HG03342 (cell line): Measurements from ENCODE around the gene CFAP92.
"Not testable (repeated sequence)": the region's sequence is repeated elsewhere in the genome, so short reads cannot be mapped to it uniquely, and the experiment has no call there.

ENCODE experiments used
- ATAC-seq: cut with Tn5 transposase; IDR thresholded peaks from one replicate; pipeline ENCODE4 v1.9.1; 2021; ENCODE audit warnings: mild to moderate bottlenecking, moderate library complexity; ENCODE audit not compliant: unreplicated experiment

Gene CFAP92

DNA sequence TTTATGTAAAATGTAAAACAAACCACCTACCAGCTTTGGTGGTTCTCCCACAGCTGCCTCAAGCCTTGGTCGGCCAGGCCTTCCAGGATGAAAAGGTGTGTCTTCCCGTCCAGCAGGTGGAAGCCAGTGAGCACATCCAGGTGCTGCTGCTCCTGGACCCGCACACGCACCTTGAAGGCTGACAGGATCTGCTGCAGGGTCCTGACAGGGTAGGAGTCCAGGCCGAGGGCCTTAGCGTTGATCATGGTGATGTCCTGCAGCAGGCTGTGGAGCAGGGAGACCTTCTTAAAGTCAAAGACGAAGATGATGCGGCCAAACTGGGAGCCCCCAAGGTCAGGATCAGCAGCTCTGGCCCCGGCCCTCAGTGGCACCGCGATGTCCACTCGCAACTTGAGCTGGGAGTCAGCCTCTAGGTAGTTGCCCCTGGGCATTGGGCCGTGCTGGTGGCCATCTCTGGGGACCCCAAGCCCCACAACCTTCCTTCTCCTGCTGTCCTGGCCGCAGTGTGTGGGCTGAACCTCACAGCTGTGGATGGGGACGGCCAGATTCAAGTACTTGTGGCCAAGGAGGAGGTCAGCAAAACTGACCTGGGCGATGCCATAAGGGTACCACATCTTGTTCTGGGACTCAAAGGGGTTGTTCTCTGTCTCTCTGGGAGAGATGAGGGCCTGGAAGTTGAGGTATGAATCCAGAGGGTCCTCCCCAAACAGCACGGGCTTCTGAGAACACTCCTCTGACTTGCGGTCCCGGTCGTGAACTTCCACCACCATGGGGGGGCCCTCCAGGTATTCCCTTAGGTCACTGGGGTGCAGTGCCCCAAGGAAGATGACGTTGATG is 48.6 kb downstream of the CFAP92 start:
- no peak for ATAC-seq

DNA sequence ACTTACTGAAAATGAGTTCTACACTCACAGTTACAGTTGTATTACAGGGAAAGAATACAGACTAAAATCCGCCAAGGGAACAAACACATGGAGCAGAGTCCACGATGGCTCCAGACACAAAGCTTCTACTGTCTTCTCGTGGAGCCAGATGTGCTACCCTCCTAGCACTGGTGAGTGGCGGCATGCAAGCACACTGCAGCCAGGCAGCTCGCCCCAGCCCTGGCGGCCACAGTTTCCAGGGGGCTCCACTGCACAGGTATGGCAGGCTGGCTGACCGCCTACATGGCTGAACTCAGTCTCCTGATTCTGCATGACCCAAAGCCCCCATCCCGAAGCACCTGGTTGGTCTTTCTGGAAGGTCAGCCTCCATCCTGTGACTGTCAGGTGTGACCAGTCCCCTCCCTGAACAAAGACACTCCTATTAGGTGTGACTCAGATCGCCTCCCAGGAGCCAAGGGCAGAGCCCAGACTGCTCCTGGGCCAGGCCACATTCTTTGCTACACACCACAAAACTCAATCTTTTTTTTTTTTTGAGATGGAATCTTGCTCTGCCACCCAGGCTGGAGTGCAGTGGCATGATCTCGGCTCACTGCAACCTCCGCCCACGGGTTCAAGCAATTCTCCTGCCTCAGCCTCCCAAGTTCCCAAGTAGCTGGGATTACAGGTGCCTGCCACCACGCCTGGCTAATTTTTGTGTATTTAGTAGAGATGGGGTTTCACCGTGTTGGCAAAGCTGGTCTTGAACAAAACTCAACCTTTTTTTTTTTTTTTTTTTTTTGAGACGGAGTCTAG is 51.5 kb downstream of the CFAP92 start:
- no peak for ATAC-seq

DNA sequence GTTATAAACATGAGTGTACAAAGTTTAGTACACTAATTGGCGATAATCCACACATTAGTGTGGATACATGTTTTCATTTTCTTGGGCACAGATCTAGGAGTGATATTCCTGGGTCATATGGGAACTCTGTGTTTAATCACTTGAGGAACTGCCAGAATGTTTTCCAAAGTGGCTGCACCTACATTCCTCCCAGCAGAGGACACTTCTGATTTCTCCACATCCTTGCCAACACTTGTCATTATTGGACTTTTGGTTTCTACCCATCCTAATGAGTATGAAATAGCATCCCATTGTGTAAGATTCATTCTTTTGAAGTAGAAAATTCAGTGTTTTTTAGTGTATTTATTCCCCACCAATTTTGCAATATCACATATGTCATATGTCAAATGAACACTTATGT is 53.6 kb downstream of the CFAP92 start:
- ATAC-seq = no peak

DNA sequence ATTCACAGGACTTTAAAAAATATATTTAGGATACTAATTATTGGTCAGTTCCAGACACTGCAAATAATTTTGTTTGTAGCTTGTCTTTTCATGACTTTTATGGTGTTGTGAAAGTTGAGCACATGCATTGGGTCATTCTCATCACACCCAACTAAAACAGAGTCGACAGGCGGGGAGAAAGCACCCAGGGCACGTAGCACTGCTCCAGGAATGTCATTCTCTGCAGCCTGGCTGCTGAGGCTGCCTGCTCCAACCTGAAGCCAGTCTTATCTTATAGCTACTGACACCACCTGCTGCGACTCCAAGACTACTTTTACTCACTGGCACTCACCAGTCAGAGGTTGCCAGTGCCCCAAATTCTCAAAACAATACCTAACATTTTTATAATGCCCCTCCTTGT is 57.5 kb downstream of the CFAP92 start:
- no peak for ATAC-seq

DNA sequence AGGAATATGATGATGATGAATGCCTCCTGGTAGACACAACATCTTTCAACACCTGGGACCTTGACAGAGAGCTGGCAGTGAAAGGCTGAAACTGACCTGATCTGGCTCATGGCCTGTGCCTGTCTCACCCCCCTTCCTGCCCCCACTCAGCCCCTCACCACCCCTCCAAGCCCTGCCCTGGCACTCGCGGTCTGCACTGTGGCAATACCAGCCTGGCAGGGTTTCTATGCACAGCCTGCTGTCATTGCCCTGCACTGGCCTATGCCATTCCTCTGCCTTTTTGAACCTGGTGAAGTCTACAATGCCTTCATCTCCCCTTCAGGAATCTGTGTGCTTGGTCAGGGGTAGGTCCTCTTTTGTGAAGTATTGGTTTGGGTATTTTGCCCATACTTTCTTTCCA is 58.0 kb downstream of the CFAP92 start:
- ATAC-seq = no peak

DNA sequence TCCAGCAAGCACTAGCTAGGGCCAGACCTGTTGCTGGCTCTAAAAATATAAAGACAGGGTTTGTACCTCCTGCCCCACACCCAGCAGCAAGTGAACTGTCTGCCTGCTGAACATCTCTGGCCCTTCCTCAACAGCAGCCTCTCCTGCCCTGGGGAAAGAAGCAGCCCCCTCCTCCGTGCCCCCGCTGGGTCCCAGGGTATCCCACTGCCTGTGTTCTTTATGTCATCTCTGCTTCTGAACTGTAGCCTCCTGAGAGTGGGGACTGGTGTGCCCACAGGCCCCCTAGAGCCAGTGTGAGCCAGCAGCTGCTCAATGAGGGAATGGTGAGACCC is 60.0 kb downstream of the CFAP92 start:
- no peak for ATAC-seq

DNA sequence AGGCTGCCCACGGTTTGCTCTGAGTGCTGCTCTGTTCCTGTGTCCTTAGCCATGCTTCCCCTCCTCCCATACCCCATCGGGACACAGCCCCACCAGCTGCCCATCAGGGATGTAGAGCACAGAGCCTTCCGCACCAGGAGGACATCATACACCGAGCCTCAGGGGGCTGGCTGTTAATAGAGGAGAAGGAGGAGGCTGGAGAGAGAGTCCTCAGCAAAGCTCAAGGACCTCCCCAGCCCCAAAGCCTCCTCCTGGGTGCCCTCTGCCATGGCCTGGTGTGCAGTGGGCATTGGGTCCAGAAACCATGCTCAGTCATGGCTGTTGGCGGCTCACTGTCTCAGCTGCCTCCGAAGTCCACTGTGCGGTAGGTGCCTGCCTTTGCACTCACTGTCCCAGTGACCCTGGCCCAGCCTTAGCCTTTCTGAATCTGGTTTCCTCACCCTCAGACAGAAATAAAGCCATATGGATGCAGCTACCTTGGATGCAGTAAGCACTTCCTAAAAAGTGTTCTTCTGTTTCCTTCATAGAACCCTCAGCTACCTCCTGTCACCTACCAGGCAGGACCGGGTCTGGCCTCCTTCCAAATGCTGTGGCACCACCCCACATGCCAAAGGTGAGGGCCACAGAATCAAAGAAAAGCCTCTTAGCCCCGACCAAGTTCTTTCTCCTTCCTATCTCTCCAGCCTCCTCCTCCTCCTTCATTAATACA is 60.5 kb downstream of the CFAP92 start:
- no peak for ATAC-seq

DNA sequence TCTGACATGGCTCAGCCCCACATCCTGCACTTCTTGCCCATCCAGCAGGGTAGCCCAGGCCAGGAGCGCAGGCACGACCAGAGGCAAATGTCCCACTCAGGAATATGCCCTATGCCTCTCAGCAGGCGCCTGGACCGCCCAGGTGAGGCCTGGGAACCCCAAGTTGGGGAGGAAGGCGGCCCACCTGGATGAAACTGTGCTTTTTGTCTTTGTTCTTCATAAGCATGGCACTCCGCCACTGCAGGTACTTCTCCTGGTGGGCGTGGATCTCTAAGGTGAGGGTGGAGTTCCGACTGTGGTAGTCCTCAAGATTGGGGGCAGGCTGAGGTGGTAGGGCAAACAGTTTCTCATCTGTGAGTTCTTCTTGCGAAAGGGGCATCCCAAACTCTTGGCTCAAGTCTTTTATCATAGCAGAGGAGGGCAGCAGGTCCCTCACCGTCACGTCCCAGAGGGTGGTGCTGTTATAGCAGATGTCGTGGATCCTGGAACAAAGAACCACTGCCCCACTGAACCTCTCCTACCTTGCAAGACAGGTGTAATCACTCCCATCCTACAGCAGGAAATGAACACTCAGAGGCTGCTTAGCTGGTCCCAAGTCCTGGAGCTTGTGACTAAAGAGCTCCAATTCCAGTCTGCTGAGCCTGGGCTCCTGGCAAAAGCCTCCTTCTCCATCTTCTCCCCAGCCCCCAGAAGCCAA is 61.2 kb downstream of the CFAP92 start:
- no peak for ATAC-seq

DNA sequence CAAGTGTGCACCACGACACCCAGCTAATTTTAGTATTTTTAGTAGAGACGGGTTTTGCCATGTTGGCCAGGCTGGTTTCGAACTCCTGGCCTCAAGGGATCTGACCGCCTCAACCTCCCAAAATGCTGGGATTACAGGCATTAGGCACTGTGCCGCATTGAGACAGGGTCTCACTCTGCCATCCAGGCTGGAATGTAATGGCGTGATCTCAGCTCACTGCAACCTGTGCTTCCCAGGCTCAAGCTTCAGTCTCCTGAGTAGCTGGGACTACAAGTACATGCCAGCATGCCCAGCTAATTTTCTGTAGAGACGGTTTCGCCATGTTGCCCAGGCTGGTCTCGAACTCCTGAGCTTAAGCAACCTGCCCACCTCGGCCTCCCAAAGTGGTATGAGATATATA is 62.8 kb downstream of the CFAP92 start:
- no peak for ATAC-seq

DNA sequence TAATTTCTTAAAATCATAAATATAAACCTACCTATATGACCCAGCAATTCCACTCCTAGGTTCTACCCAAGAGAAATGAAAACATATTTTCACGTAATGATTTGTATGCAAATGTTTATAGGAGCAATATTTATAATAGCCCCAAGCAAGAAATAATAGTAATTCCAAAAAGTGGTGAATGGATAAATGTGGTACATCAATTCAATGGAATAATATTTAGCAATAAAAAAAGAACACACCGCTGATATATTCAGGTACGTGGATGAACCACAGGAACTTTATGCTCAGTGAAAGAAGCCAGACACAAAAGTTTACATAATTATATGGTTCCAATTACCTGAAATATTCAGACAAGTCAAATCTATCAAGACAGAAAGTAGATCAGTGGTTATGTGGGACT is 64.5 kb downstream of the CFAP92 start:
- no peak for ATAC-seq

DNA sequence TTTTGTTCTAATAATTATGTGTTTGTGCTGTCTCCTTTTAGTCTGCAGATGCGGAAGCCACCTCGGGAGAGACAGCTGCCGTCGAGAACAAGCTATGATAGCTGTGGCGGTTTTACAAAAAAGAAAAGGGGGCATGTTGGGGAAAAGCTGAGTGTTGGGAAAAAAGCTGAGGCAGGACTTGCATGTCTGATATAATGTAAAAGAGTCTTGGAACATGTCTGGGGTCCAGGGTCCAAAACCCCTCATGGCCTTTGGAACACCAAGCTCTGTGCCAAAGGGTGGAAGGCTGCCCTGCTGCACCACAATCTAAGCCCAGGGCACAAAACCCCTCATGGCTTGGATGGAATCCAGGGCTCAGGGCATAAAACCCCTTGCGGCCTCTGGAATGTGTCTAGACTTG is 69.9 kb downstream of the CFAP92 start:
- not testable (repeated sequence) for ATAC-seq

DNA sequence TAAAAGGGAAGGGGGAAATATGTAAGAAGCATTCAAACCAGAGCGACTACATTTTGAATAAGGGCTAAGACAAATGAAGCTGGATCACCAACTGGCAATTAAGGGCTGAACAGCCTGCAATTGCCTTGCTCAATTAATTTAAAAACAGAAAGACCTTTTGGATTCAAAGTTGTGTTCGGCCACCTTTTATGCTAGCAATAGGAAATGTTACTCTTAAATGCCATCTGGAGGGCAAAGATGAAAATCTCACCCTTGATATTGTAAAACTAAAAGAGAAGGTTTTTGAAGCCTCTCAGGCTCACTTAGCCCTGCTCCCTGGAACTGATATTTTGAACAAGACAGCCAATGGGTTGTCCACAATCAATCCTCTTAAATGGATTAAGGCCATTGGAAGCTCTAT is 70.3 kb downstream of the CFAP92 start:
- ATAC-seq = no peak

DNA sequence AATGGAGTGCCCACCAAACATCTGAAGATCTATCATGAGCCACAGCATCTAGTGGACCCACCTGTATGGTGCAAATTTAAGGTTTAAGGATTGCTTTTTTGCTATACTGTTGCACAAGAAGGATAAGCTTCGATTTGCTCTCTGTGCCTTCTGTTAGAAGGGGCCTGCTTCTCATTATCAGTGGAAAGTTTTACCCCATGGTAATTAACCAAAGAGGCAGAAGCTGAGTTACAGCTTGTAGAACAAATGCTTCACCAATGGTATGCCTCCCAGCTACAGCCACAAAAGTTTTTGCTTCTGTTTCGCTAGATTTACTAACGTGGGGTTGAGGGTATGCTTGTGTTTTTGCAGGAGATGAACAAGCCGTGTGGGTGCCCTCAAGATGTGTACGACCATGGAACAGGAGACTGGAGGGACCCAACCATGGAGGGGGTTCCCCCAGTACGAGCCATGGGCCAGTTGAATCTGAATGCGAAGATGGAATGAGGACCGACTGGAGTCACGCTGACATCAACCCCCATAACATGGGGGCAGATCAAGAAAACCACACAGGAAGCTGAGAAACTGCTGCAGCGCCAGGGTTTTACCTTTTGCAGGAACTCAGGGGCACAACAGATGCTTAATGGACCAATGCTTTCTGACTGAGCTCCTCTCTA is 70.9 kb downstream of the CFAP92 start:
- ATAC-seq = no peak

DNA sequence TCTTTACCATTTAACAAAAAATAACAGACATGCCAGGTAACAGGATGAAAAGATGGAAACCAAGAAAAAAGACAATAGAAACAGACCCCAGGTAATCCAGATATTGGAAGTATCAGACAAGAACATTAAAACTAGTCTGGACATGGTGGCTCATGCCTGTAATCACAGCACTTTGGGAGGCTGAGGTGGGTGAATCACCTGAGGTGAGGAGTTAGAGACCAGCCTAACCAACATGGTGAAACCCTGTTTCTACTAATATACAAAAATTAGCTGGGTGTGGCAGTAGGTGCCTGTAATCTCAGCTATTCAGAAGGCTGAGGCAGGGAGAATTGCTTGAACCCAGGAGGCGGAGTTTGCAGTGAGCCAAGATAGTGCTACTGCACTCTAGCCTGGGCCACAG is 73.9 kb downstream of the CFAP92 start:
- no peak for ATAC-seq

DNA sequence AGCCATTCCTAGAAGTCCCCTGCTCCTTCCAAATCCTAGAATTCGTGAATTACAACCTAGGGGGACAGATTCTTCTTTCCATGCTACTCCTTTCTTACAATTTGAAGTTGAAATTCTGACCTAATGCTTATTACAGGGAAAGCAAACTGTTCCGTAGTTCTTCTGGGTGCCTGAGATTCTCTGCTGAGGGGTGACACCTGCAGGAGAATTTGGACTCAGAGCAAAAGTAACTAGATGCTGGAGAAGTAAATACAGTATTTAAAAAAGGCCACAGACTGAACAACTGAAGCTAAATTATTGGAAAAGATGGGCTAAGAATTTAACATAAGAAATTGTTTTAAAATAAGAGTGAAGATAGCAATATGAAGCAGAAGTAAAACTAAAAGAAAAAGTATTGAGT is 76.6 kb downstream of the CFAP92 start:
- no peak for ATAC-seq

DNA sequence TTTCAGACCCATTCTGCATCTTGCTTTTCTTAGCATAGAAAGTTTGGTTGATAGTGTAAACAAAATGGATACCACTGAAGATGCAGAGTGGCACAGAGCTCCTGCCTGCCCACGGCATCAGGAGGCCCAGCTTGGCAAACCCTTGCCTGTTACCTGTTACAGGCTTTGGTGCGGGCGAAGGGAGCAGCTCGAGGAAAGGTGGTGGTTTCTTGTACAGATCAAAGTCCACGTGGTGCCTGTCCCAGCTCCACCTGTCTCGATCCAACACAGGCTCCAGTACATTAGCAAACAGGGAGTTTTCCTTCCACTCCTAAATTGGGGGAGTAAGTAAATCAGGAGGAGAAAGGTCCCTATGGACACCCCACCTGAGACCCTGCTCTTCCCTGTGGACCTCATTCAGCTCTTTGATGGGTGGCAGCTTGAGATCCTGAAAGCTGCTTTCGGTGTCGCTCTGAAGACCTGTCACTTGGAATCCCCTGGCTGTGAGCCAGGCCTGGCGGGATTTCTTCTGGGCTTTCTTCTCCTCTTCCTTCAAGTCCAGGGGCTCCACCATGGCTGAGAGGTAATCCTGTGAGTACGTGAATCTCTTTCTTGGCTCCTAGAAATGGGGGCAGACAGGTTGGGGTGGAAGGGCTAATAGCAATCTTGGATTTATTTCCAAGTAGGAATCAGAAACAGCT is 78.8 kb downstream of the CFAP92 start:
- ATAC-seq = no peak

DNA sequence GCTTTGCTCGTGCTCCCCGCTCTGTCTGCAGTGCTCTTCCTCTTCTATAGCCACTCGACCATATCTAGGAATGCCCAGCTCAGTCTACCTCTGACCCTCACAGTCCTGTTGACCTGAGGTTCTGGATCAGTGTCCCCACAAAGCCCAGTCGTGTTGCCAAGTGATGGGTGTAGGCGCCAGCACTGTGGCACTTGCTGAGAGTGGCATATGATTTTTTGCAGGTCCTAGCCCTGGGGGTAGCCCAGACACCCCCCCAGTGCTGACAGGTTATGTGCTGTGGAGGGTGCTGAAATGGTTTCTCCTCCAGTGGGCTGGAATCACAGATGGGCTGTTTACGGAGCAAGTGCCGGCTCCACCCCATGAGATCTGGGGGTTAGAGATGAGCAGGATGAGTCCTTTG is 82.0 kb downstream of the CFAP92 start:
- ATAC-seq = no peak

DNA sequence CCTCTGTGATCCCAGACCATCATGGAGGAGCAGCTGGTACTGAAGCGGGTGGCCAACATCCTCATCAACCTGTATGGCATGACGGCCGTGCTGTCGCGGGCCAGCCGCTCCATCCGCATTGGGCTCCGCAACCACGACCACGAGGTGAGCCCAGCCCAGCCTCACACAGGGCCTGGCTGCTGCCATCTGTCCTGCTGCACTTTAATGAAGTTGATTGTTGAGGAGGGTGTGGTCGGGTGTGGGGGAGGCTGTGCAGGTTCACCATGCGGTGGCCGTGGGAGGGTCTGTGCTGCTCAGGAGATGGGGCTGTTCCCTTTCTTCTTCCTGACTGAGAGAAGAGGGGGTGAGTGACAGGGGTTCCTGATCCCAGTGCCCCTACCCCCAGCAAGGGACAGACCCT is 83.9 kb downstream of the CFAP92 start:
- no peak for ATAC-seq

DNA sequence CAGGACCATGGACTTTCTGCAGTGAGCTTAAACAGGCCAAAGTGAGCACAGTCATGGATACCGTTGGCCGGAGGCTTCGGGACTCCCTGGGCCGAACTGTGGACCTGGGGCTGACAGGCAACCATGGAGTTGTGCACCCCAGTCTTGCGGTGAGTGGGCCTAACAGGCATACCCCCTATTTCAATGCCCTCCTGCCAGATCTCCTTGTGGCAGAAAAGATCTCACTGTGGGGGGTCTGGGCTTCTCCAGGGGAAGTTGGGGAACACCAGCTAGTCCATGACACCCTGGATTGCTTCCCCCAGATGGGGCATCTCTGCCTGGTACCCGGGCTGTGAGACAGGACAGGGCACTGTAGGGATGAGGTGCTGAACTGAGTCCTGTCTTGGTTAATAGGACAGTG is 84.9 kb downstream of the CFAP92 start:
- no peak for ATAC-seq
